HG02678 (cell line): ENCODE results near the gene AKR1C8.
"Not testable (repeated sequence)": the region's sequence is repeated elsewhere in the genome, so short reads cannot be mapped to it uniquely, and the experiment has no call there.

Source experiments
- ATAC-seq: cut with Tn5 transposase; IDR thresholded peaks from one replicate; pipeline ENCODE4 v1.9.1; 2021; ENCODE audit warnings: mild to moderate bottlenecking, moderate library complexity; ENCODE audit not compliant: unreplicated experiment

Gene AKR1C8

GRCh38 chr10:5184987-5185775 lies at the start of gene AKR1C8:
AKR1C8 (minus strand) TSS chr10:5185150; CDS start chr10:5185104, 46 bp downstream.
- ATAC-seq = no peak

GRCh38 chr10:5234106-5234860 lies 49.3 kb upstream of the AKR1C8 start:
- ATAC-seq = no peak

- ATAC-seq = no peak
Observed at GRCh38 chr10:5233324-5233723, 48.4 kb upstream of the AKR1C8 start.

- no peak for ATAC-seq
Observed at GRCh38 chr10:5229019-5229418, 44.1 kb upstream of the AKR1C8 start.

- ATAC-seq = not testable (repeated sequence)
Observed at GRCh38 chr10:5222942-5223341, 38.0 kb upstream of the AKR1C8 start.

GRCh38 chr10:5219262-5219661 lies 34.3 kb upstream of the AKR1C8 start:
- no peak for ATAC-seq

GRCh38 chr10:5216801-5217200 lies 31.9 kb upstream of the AKR1C8 start:
- no peak for ATAC-seq

- ATAC-seq = no peak
Observed at GRCh38 chr10:5211696-5212536, 27.0 kb upstream of the AKR1C8 start.

- ATAC-seq = not testable (repeated sequence)
Observed at GRCh38 chr10:5210261-5210660, 25.3 kb upstream of the AKR1C8 start.

GRCh38 chr10:5209776-5210175 lies 24.8 kb upstream of the AKR1C8 start:
- not testable (repeated sequence) for ATAC-seq

- no peak for ATAC-seq
Observed at GRCh38 chr10:5206799-5207198, 21.8 kb upstream of the AKR1C8 start.

- no peak for ATAC-seq
Observed at GRCh38 chr10:5199398-5199797, 14.4 kb upstream of the AKR1C8 start.

GRCh38 chr10:5198386-5198785 lies 13.4 kb upstream of the AKR1C8 start:
- ATAC-seq = no peak

GRCh38 chr10:5196702-5197113 lies 11.8 kb upstream of the AKR1C8 start, which contains the start of gene AKR1C4:
AKR1C4 (plus strand) TSS chr10:5196837; CDS start chr10:5196868, 31 bp downstream.
- no peak for ATAC-seq

GRCh38 chr10:5195727-5196374 lies 10.9 kb upstream of the AKR1C8 start:
- no peak for ATAC-seq

- no peak for ATAC-seq
Observed at GRCh38 chr10:5194431-5194830, 9.5 kb upstream of the AKR1C8 start.

- ATAC-seq = no peak
Observed at GRCh38 chr10:5188358-5188757, 3.4 kb upstream of the AKR1C8 start.

- no peak for ATAC-seq
Observed at GRCh38 chr10:5187867-5188266, 2.9 kb upstream of the AKR1C8 start.

- no peak for ATAC-seq
Observed at GRCh38 chr10:5183923-5184322, 1.0 kb downstream of the AKR1C8 start.

- ATAC-seq = not testable (repeated sequence)
Observed at GRCh38 chr10:5180503-5180902, 4.4 kb downstream of the AKR1C8 start.

- not testable (repeated sequence) for ATAC-seq
Observed at GRCh38 chr10:5175581-5175980, 9.4 kb downstream of the AKR1C8 start.
